Tongue (tissue), 2 donors: ENCODE results near the gene HSPA1A. TPM values are rescaled to one million over a fixed set of nuclear protein-coding genes. Genes with fewer than 3 reads are reported as not detected.
"Not testable (repeated sequence)": the region's sequence is repeated elsewhere in the genome, so short reads cannot be mapped to it uniquely, and the experiment has no call there.

ENCODE experiments used
- DNase-seq: peaks from one replicate; pipeline ENCODE4 v3.0.0-alpha.2; 2015
- total RNA-seq: library from RNA; depleted of rRNA; stranded (reverse); fragments of >200 nt; gene quantifications from one replicate; pipeline ENCODE4 v1.2.3, GENCODE V29; 2014

HSPA1A gene
- total RNA-seq, 1 donor from 2014 or later = 698 TPM

- no peak for DNase-seq
These were observed 3.7 kb upstream of the HSPA1A start for GRCh38 chr6:31811645-31812044.

- DNase-seq = no peak
These were observed 1.9 kb upstream of the HSPA1A start for GRCh38 chr6:31813465-31813849.

GRCh38 chr6:31814677-31815024 is 692 bp upstream of the HSPA1A start:
- DNase-seq = peak; percentile 99

- not testable (repeated sequence) for DNase-seq
These were observed 2.0 kb downstream of the HSPA1A start for GRCh38 chr6:31817133-31817928.

- not testable (repeated sequence) for DNase-seq
These were observed 2.7 kb downstream of the HSPA1A start for GRCh38 chr6:31817929-31818511.

GRCh38 chr6:31819871-31820299 is 4.5 kb downstream of the HSPA1A start:
- DNase-seq = no peak

- DNase-seq = not testable (repeated sequence)
These were observed 5.1 kb downstream of the HSPA1A start for GRCh38 chr6:31820399-31820798.

GRCh38 chr6:31821301-31822035 is 6.1 kb downstream of the HSPA1A start:
- DNase-seq = peak; percentile 65

GRCh38 chr6:31822036-31822821 is 6.9 kb downstream of the HSPA1A start:
- DNase-seq = peak; percentile 78

- DNase-seq = not testable (repeated sequence)
These were observed 8.4 kb downstream of the HSPA1A start for GRCh38 chr6:31823592-31824196.

GRCh38 chr6:31825553-31825952 is 10.2 kb downstream of the HSPA1A start:
- no peak for DNase-seq

- peak; percentile 94 for DNase-seq
These were observed 11.5 kb downstream of the HSPA1A start for GRCh38 chr6:31826793-31827285.

GRCh38 chr6:31827286-31828079 is 12.1 kb downstream of the HSPA1A start, which contains the start of gene HSPA1B:
HSPA1B (plus strand) TSS chr6:31827738; CDS start chr6:31827951, 213 bp downstream.
- peak; percentile 100 for DNase-seq

- peak; percentile 83 for DNase-seq
These were observed 14.4 kb downstream of the HSPA1A start for GRCh38 chr6:31829633-31830283.

GRCh38 chr6:31830886-31831335 is 15.6 kb downstream of the HSPA1A start:
- no peak for DNase-seq

GRCh38 chr6:31831350-31832215 is 16.2 kb downstream of the HSPA1A start:
- no peak for DNase-seq

GRCh38 chr6:31834367-31835250 is 19.3 kb downstream of the HSPA1A start:
- peak; percentile 95 for DNase-seq

- DNase-seq = no peak
These were observed 20.7 kb downstream of the HSPA1A start for GRCh38 chr6:31836047-31836473.
